Measurements from ENCODE around the gene ATAT1. TPM values are rescaled to one million over a fixed set of nuclear protein-coding genes. Genes with fewer than 3 reads are reported as not detected.

Gene ATAT1
- total and polyA plus RNA-seq, 2 of the 13 experiments (the other 11 are each of a cell fraction or from before 2014, with no cell fraction given) = 9.2 to 23.6 TPM

- no peak for TF ChIP-seq ZNF597 (CRISPR knock-in tag; IDR thresholded peaks at IDR 0.05)
- no peak for TF ChIP-seq EEA1 (CRISPR knock-in tag; IDR thresholded peaks at IDR 0.05; ENCODE audit: borderline replicate concordance)
- TF ChIP-seq RCOR2 (CRISPR knock-in tag; IDR thresholded peaks at IDR 0.05) = no peak
- no peak for TF ChIP-seq ZNF224 (CRISPR knock-in tag; IDR thresholded peaks at IDR 0.05)
- no peak for TF ChIP-seq HOXA7 (CRISPR knock-in tag; IDR thresholded peaks at IDR 0.05)
- 0 out of 2 replicates have a peak, but pooled peaks have one; percentile 48 for TF ChIP-seq ZSCAN9 (CRISPR knock-in tag; IDR thresholded peaks at IDR 0.05; ENCODE audit: borderline replicate concordance)
- no peak for TF ChIP-seq MAZ (IDR thresholded peaks at IDR 0.05; ENCODE audit: borderline replicate concordance, low read depth, low read length)
- TF ChIP-seq MAZ (CRISPR knock-in tag; IDR thresholded peaks at IDR 0.05; ENCODE audit: low read depth) = 0 out of 2 replicates have a peak, but pooled peaks have one; percentile 16
- no peak for TF ChIP-seq GTF3A (CRISPR knock-in tag; conservative IDR thresholded peaks at IDR 0.05)
- TF ChIP-seq, protein P1, sequence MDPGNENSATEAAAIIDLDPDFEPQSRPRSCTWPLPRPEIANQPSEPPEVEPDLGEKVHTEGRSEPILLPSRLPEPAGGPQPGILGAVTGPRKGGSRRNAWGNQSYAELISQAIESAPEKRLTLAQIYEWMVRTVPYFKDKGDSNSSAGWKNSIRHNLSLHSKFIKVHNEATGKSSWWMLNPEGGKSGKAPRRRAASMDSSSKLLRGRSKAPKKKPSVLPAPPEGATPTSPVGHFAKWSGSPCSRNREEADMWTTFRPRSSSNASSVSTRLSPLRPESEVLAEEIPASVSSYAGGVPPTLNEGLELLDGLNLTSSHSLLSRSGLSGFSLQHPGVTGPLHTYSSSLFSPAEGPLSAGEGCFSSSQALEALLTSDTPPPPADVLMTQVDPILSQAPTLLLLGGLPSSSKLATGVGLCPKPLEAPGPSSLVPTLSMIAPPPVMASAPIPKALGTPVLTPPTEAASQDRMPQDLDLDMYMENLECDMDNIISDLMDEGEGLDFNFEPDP (CRISPR knock-in tag; conservative IDR thresholded peaks at IDR 0.05) = no peak
- TF ChIP-seq NR2F1 (CRISPR knock-in tag; IDR thresholded peaks at IDR 0.05) = no peak
- peak in 1 of 2 experiments; percentile 65; a peak in 2 of 4 replicates for TF ChIP-seq POLR2A (IDR thresholded peaks at IDR 0.05; ENCODE audit: insufficient read depth in 1 of 2, low read depth in 2 of 2, low read length in 2 of 2)
- TF ChIP-seq ZSCAN22 (CRISPR knock-in tag; IDR thresholded peaks at IDR 0.05) = no peak
- 0 out of 2 replicates have a peak, but pooled peaks have one; percentile 36 for TF ChIP-seq CBFB (CRISPR knock-in tag; IDR thresholded peaks at IDR 0.05)
- no peak for TF ChIP-seq CCAR2 (optimal IDR thresholded peaks at IDR 0.05; ENCODE audit: low read depth, low read length)
- TF ChIP-seq PLRG1 (conservative IDR thresholded peaks at IDR 0.05) = no peak
- no peak for TF ChIP-seq KLF9 (CRISPR knock-in tag; IDR thresholded peaks at IDR 0.05; ENCODE audit: low read depth)
- TF ChIP-seq MEIS2 (CRISPR knock-in tag; IDR thresholded peaks at IDR 0.05) = no peak
- TF ChIP-seq, protein P2, sequence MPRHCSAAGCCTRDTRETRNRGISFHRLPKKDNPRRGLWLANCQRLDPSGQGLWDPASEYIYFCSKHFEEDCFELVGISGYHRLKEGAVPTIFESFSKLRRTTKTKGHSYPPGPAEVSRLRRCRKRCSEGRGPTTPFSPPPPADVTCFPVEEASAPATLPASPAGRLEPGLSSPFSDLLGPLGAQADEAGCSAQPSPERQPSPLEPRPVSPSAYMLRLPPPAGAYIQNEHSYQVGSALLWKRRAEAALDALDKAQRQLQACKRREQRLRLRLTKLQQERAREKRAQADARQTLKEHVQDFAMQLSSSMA (CRISPR knock-in tag; IDR thresholded peaks at IDR 0.05) = no peak
- TF ChIP-seq KDM6A (CRISPR knock-in tag; IDR thresholded peaks at IDR 0.05; ENCODE audit: low read depth) = no peak
- TF ChIP-seq TAF1 (CRISPR knock-in tag; IDR thresholded peaks at IDR 0.05) = peak; percentile 68; the same call in 1 of the 2 replicates
- TF ChIP-seq, protein P3, sequence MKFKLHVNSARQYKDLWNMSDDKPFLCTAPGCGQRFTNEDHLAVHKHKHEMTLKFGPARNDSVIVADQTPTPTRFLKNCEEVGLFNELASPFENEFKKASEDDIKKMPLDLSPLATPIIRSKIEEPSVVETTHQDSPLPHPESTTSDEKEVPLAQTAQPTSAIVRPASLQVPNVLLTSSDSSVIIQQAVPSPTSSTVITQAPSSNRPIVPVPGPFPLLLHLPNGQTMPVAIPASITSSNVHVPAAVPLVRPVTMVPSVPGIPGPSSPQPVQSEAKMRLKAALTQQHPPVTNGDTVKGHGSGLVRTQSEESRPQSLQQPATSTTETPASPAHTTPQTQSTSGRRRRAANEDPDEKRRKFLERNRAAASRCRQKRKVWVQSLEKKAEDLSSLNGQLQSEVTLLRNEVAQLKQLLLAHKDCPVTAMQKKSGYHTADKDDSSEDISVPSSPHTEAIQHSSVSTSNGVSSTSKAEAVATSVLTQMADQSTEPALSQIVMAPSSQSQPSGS (CRISPR knock-in tag; IDR thresholded peaks at IDR 0.05) = peak; percentile 97
- TF ChIP-seq TMF1 (CRISPR knock-in tag; IDR thresholded peaks at IDR 0.05; ENCODE audit: low read depth) = no peak
- no peak for TF ChIP-seq SMARCC2 (IDR thresholded peaks at IDR 0.05)
- TF ChIP-seq ZNF619 (CRISPR knock-in tag; IDR thresholded peaks at IDR 0.05) = no peak
- no peak for TF ChIP-seq KMT2A (CRISPR knock-in tag; IDR thresholded peaks at IDR 0.05)
- TF ChIP-seq JDP2 (CRISPR knock-in tag; IDR thresholded peaks at IDR 0.05; ENCODE audit: borderline replicate concordance) = no peak
- TF ChIP-seq CC2D1A (CRISPR knock-in tag; IDR thresholded peaks at IDR 0.05) = no peak
- TF ChIP-seq SRF (IDR thresholded peaks at IDR 0.05; ENCODE audit: low read depth, low read length) = no peak
- no peak for TF ChIP-seq SCMH1 (CRISPR knock-in tag; IDR thresholded peaks at IDR 0.05; ENCODE audit: borderline replicate concordance)
- TF ChIP-seq MED13 (CRISPR knock-in tag; IDR thresholded peaks at IDR 0.05) = no peak
These were observed 11.8 kb upstream of the ATAT1 start (continued) for GRCh38 chr6:30614843-30615218.
